Measurements from ENCODE around the gene TRPV5.

- TF ChIP-seq CTCF (IDR thresholded peaks at IDR 0.05) (no peak), EP300 (IDR thresholded peaks at IDR 0.05) (no peak), POLR2A (IDR thresholded peaks at IDR 0.05) (no peak)
Observed at GRCh38 chr7:142890874-142891485, 42.6 kb downstream of the TRPV5 start.
